ENCODE data around the gene HLCS. TPM values are rescaled to one million over a fixed set of nuclear protein-coding genes. Genes with fewer than 3 reads are reported as not detected.
A peak's percentile ranks its signal among the peaks of the same experiment; 100 is the strongest.

The HLCS gene
- total and polyA plus RNA-seq, 2 donors from 2014 or later, result 4.5 to 29.6 TPM

DNA sequence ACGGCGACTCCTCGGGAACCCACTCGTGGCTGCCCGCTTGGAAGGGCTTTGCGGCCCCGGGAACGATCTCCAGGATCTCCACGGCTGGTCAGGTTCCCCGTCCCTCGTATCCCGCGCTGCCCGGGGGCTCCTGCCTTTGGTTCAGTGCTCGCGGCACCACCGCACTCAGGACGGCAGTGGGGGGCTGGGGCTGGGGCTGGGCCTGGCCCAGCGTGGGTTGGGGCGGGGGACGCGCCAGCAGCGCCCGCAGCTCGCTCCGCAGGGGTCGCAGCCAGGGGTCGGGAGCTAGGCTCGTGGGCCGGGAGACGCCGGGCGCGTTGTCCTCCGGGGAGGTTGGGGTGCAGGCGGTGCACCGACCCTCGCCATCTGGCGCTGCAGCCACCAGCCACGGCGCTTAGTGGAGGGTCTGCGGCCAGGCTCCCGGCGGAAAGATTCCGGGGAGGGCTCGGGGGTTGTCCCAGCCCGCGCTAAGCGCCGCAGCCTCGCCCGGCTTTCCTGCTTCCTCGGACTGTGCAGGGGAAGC is 258.6 kb downstream of the HLCS start:
- H3K27me3 ChIP-seq (ENCODE audit: control insufficient read depth, insufficient read depth, low read length), result peaks cover 81% of the 10 kb centered on the region
- H3K36me3 ChIP-seq (ENCODE audit: control insufficient read depth in 2 of 3, insufficient read depth in 3 of 3, low read length in 3 of 3), result no peaks in the 10 kb centered on the region
- peak overlapping the region in 1 of 3 donors; percentile 46 for H3K9ac ChIP-seq (ENCODE audit: low read length in 3 of 3)
- peak in 1 of 5 donors; percentile 37 for DNase-seq
- peak overlapping the region in 1 of 3 donors; percentile 29 for H3K4me3 ChIP-seq (ENCODE audit: low read length in 3 of 3)
- no peaks in the 10 kb centered on the region for H3K9me3 ChIP-seq (ENCODE audit: control insufficient read depth in 2 of 3, insufficient read depth in 1 of 3, low read length in 3 of 3)
- intact Hi-C loops (cut with DNase I), result no loop called here
- TF ChIP-seq, protein P1, sequence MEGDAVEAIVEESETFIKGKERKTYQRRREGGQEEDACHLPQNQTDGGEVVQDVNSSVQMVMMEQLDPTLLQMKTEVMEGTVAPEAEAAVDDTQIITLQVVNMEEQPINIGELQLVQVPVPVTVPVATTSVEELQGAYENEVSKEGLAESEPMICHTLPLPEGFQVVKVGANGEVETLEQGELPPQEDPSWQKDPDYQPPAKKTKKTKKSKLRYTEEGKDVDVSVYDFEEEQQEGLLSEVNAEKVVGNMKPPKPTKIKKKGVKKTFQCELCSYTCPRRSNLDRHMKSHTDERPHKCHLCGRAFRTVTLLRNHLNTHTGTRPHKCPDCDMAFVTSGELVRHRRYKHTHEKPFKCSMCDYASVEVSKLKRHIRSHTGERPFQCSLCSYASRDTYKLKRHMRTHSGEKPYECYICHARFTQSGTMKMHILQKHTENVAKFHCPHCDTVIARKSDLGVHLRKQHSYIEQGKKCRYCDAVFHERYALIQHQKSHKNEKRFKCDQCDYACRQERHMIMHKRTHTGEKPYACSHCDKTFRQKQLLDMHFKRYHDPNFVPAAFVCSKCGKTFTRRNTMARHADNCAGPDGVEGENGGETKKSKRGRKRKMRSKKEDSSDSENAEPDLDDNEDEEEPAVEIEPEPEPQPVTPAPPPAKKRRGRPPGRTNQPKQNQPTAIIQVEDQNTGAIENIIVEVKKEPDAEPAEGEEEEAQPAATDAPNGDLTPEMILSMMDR (IDR thresholded peaks at IDR 0.05; ENCODE audit: borderline replicate concordance, extremely low read depth, insufficient read depth), result no peak
- no peak for FAIRE-seq
- H3K27ac ChIP-seq (ENCODE audit: low read depth in 2 of 2, low read length in 2 of 2), result peak overlapping the region in 1 of 2 donors; percentile 51
- peaks cover 0 to 5% (median 0%) of the 10 kb centered on the region in 3 donors for H3K4me1 ChIP-seq (ENCODE audit: control insufficient read depth in 2 of 3, insufficient read depth in 2 of 3, low read depth in 1 of 3, low read length in 3 of 3)

DNA sequence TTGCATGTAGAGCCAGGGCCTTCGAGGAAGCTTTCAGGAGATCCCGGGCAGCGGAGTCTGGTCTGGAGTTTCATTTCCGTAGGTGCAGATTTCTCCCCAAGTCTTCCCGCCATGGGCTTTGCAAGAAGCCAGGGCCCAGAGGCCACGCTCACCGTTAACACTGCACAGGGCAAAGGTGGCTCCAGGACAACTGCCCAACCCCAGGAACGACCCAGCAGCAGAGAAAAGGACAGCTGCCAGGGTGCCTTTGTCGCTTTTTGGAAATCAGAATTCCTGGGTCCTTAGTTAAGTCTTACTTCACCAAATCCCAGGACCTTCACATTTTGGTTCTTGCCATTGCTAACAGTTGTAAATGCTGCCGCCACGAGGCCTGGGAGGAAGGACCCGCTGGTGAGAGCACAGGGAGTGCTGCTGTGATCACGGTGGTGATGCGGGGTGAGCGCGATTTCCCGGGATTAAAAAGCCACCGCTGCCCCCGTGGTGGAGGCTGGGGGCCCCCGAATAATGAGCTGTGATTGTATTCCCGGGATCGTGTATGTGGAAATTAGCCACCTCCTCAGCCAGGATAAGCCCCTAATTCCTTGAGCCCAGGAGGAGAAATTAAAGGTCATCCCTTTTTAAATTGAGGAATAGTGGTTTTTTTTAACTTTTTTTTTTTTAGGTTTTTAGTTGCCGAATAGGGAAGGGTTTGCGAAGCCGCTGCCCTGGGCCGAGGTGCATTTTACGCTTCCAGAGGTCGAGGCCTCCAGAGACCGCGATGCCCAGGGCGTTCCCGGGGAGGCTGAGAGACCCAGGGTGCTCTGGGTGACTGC is 259.3 kb downstream of the HLCS start:
- Histone ChIP-seq H3K9me3 (ENCODE audit: control insufficient read depth in 2 of 3, insufficient read depth in 1 of 3, low read length in 3 of 3) (no peaks in the 10 kb centered on the region), H3K4me1 (ENCODE audit: control insufficient read depth in 2 of 3, insufficient read depth in 2 of 3, low read depth in 1 of 3, low read length in 3 of 3) (peaks cover 0 to 5% (median 0%) of the 10 kb centered on the region in 3 donors), H3K36me3 (ENCODE audit: control insufficient read depth in 2 of 3, insufficient read depth in 3 of 3, low read length in 3 of 3) (no peaks in the 10 kb centered on the region), H3K9ac (ENCODE audit: low read length in 3 of 3) (peak overlapping the region in 1 of 3 donors; percentile 46), H3K4me3 (ENCODE audit: low read length in 3 of 3) (no peak overlapping the region), H3K27me3 (ENCODE audit: control insufficient read depth, insufficient read depth, low read length) (peaks cover 81% of the 10 kb centered on the region), H3K27ac (ENCODE audit: low read depth in 2 of 2, low read length in 2 of 2) (peak overlapping the region in 1 of 2 donors; percentile 74)
- DNase-seq, result peak in 4 of 5 donors; percentile 67 to 81 (median 74)
- no peak for FAIRE-seq
- intact Hi-C loops (cut with DNase I), result no loop called here
- TF ChIP-seq, protein P1 (IDR thresholded peaks at IDR 0.05; ENCODE audit: borderline replicate concordance, extremely low read depth, insufficient read depth), result no peak

GRCh38 chr21:36706482-36706852 is 260.0 kb downstream of the HLCS start:
- peak overlapping the region in 1 of 2 donors; percentile 74 for H3K27ac ChIP-seq (ENCODE audit: low read depth in 2 of 2, low read length in 2 of 2)
- DNase-seq, result no peak

More at GRCh38 chr21:36706482-36706852, 260.0 kb downstream of the HLCS start:
- H3K27me3 ChIP-seq (ENCODE audit: control insufficient read depth, insufficient read depth, low read length), result peaks cover 81% of the 10 kb centered on the region
- H3K9ac ChIP-seq (ENCODE audit: low read length in 3 of 3), result peak overlapping the region in 1 of 3 donors; percentile 52
- intact Hi-C loops (cut with DNase I), result no loop called here
- H3K4me3 ChIP-seq (ENCODE audit: low read length in 3 of 3), result peak overlapping the region in 1 of 3 donors; percentile 51
- TF ChIP-seq, protein P1 (IDR thresholded peaks at IDR 0.05; ENCODE audit: borderline replicate concordance, extremely low read depth, insufficient read depth), result no peak
- FAIRE-seq, result no peak
- peaks cover 0 to 5% (median 0%) of the 10 kb centered on the region in 3 donors for H3K4me1 ChIP-seq (ENCODE audit: control insufficient read depth in 2 of 3, insufficient read depth in 2 of 3, low read depth in 1 of 3, low read length in 3 of 3)
- no peaks in the 10 kb centered on the region for H3K9me3 ChIP-seq (ENCODE audit: control insufficient read depth in 2 of 3, insufficient read depth in 1 of 3, low read length in 3 of 3)
- no peaks in the 10 kb centered on the region for H3K36me3 ChIP-seq (ENCODE audit: control insufficient read depth in 2 of 3, insufficient read depth in 3 of 3, low read length in 3 of 3)
